ENCODE data around the gene RAPGEF5.

DNA sequence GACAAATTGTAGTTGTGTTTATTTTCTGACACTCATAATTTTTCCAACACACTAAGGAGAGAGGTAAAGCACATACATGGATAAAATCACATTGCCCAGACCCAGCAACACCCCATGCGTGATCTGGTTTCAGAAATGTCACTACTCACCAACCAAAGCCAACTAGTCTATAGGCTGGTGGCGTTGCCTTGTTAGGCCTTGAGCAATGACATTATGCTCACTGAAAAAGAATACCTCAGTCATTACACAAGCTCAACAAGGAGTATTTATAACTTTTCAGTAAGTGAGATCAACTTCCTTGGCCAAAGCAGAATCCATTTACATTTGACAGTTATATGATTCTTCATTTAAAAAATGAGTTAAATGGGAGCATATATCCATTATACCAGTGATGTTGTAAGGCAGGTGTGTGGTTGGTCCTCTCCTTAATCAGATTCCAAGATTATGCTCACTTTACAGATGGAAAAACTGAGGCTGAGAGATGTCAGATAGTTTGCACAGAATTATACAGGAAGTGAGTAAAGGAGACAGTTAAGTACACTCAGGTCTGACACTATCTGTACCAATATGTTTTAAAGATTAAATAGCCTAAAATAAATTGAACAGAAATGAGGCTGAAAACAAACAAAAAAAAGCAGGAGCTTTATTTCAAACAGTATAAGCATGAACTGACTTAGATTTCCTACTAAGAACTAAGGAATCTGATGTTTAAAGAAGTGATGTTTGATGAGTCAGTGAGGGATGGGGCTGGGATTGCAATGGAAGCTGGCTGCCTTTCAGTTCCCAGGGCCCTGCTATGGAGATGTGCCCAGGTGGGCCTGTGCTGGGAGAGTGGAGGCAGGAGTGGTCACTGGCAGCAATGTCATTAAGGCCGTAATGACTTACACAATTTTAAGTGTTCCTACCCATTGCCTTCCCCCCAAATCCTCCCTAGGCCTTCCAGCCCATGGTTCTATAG, 118.3 kb downstream of the RAPGEF5 start:
- TF ChIP-seq CTCF (conservative IDR thresholded peaks at IDR 0.05 in 1 of 2, IDR thresholded peaks at IDR 0.05 in 1 of 2; ENCODE audit: extremely low read depth in 1 of 2, insufficient read depth in 1 of 2, low read depth in 1 of 2, low read length in 2 of 2) (no peak), EZH2 (IDR thresholded peaks at IDR 0.05; ENCODE audit: borderline replicate concordance, low read length) (no peak)
